Thyroid gland (tissue), 4 donors: Measurements from ENCODE around the gene EDIL3.

Source experiments
- POLR2A ChIP-seq, 2 donors: fragments of 450-650 bp; IDR thresholded peaks; one replicate each; pipeline ENCODE4 v1.6.1; 2017; ENCODE audit warnings: antibody characterized with exemption in 2 of 2, mild to moderate bottlenecking in 2 of 2, moderate library complexity in 1 of 2
- TF ChIP-seq, protein P1 (sequence below), 6 experiments: fragments of 200-600 bp in 3 of 6; fragments of 450-650 bp in 3 of 6; sonication (generic) in 3 of 6; IDR thresholded peaks; one replicate each; pipeline ENCODE4 v1.5.1; 2016 to 2019; ENCODE audit warnings: antibody characterized with exemption in 6 of 6, mild to moderate bottlenecking in 2 of 6, inconsistent platforms in 1 of 6, moderate library complexity in 1 of 6

DNA sequence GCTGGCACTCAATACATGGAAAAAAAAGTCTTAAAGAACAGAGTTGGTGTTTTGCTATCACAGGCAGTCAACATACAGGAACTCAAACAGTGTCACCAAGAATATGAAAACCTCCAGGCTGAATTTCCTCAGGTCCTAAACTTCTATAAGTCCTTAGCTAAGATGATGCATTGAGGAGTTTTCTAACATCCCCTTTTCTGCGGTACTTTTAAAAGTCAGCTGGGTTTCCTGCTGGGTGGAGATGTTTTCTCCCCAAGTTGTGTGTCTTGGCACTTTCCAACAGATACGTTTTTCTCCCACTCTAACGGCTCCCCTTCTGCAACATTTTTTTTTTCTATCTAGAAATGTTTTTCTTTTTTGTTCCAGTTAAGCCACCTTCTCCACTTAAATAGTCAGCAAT is 419.2 kb downstream of the EDIL3 start:
- TF ChIP-seq, protein P1, sequence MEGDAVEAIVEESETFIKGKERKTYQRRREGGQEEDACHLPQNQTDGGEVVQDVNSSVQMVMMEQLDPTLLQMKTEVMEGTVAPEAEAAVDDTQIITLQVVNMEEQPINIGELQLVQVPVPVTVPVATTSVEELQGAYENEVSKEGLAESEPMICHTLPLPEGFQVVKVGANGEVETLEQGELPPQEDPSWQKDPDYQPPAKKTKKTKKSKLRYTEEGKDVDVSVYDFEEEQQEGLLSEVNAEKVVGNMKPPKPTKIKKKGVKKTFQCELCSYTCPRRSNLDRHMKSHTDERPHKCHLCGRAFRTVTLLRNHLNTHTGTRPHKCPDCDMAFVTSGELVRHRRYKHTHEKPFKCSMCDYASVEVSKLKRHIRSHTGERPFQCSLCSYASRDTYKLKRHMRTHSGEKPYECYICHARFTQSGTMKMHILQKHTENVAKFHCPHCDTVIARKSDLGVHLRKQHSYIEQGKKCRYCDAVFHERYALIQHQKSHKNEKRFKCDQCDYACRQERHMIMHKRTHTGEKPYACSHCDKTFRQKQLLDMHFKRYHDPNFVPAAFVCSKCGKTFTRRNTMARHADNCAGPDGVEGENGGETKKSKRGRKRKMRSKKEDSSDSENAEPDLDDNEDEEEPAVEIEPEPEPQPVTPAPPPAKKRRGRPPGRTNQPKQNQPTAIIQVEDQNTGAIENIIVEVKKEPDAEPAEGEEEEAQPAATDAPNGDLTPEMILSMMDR (IDR thresholded peaks at IDR 0.05), result no peak
- no peak for TF ChIP-seq POLR2A (IDR thresholded peaks at IDR 0.05)
